Measurements from ENCODE around the gene KRTAP1-1. TPM values are rescaled to one million over a fixed set of nuclear protein-coding genes. Genes with fewer than 3 reads are reported as not detected.
"Not testable (repeated sequence)": the region's sequence is repeated elsewhere in the genome, so short reads cannot be mapped to it uniquely, and the experiment has no call there.

The KRTAP1-1 gene
- total and polyA plus RNA-seq, 2 experiments from 2014 or later = not detected

GRCh38 chr17:41001795-41002194 lies 39.5 kb downstream of the KRTAP1-1 start (continued):
- no peak for TF ChIP-seq ETS1 (IDR thresholded peaks at IDR 0.05)
- TF ChIP-seq NANOG (IDR thresholded peaks at IDR 0.05; ENCODE audit: borderline replicate concordance) = no peak
- TF ChIP-seq JUNB (IDR thresholded peaks at IDR 0.05; ENCODE audit: unreplicated experiment) = no peak

- H3K4me1 ChIP-seq (ENCODE audit: insufficient read depth); H3K4me1 Mint-ChIP-seq; H4K20me1 ChIP-seq (replicated peaks; ENCODE audit: insufficient read depth); H3K36me3 ChIP-seq (ENCODE audit: insufficient read depth); ATAC-seq; H3K9me2 ChIP-seq (ENCODE audit: insufficient read depth); H3K27ac Mint-ChIP-seq; H3K27me3 Mint-ChIP-seq (ENCODE audit: insufficient read depth, low read depth, poor library complexity); DNase-seq (ENCODE audit: low spot score); H3K9me3 Mint-ChIP-seq; H2AFZ ChIP-seq; H3K36me3 Mint-ChIP-seq (ENCODE audit: low read depth); H3F3A ChIP-seq (replicated peaks; ENCODE audit: low read depth); H3K4me2 ChIP-seq; H3K27me3 ChIP-seq (ENCODE audit: insufficient read depth); H3K4me3 ChIP-seq; H3K79me2 ChIP-seq (replicated peaks; ENCODE audit: insufficient read depth); H3K27ac ChIP-seq (ENCODE audit: low read depth); H3K4me3 Mint-ChIP-seq: not testable (repeated sequence)
These were observed 41.7 kb downstream of the KRTAP1-1 start, which contains the start of gene KRTAP3-2 for GRCh38 chr17:40999563-40999962. Gene KRTAP3-2 (minus strand): TSS chr17:40999906. CDS start chr17:40999853, 53 bp downstream.

GRCh38 chr17:40997361-40997760 lies 43.9 kb downstream of the KRTAP1-1 start:
- 0 out of 2 replicates have a peak, but pooled peaks cover 3% of the 10 kb centered on the region for H3K9me2 ChIP-seq (ENCODE audit: insufficient read depth)
- H3K36me3 Mint-ChIP-seq (ENCODE audit: low read depth) = no peaks in the 10 kb centered on the region
- H3F3A ChIP-seq (replicated peaks; ENCODE audit: low read depth) = no peaks in the 10 kb centered on the region
- H3K4me3 ChIP-seq = no peak overlapping the region
- H2AFZ ChIP-seq = no peak overlapping the region
- no peaks in the 10 kb centered on the region for H3K27me3 ChIP-seq (ENCODE audit: insufficient read depth)
- ATAC-seq = no peak
- no peak for DNase-seq (ENCODE audit: low spot score)
- no peak overlapping the region for H3K4me3 Mint-ChIP-seq
- no peaks in the 10 kb centered on the region for H3K36me3 ChIP-seq (ENCODE audit: insufficient read depth)
- no peak overlapping the region for H3K4me2 ChIP-seq
- H3K27ac ChIP-seq (ENCODE audit: low read depth) = no peak overlapping the region
- no peaks in the 10 kb centered on the region for H4K20me1 ChIP-seq (replicated peaks; ENCODE audit: insufficient read depth)
- H3K79me2 ChIP-seq (replicated peaks; ENCODE audit: insufficient read depth) = no peaks in the 10 kb centered on the region
- no peak overlapping the region for H3K27ac Mint-ChIP-seq
- no peaks in the 10 kb centered on the region for H3K4me1 ChIP-seq (ENCODE audit: insufficient read depth)
- H3K9me3 Mint-ChIP-seq = no peaks in the 10 kb centered on the region
- H3K27me3 Mint-ChIP-seq (ENCODE audit: insufficient read depth, low read depth, poor library complexity) = no peaks in the 10 kb centered on the region
- peaks cover 4% of the 10 kb centered on the region; the same call in 2 of the 3 replicates for H3K4me1 Mint-ChIP-seq
- TF ChIP-seq REST (IDR thresholded peaks at IDR 0.05; ENCODE audit: unreplicated experiment) (no peak), CTCF (conservative IDR thresholded peaks at IDR 0.05; ENCODE audit: low read depth in 2 of 2) (no peak), NANOG (IDR thresholded peaks at IDR 0.05; ENCODE audit: borderline replicate concordance) (no peak), JUNB (IDR thresholded peaks at IDR 0.05; ENCODE audit: unreplicated experiment) (no peak), EZH2phosphoT487 (IDR thresholded peaks at IDR 0.05; ENCODE audit: unreplicated experiment) (no peak), POLR2AphosphoS5 (IDR thresholded peaks at IDR 0.05; ENCODE audit: low read depth) (no peak), EZH2 (IDR thresholded peaks at IDR 0.05; ENCODE audit: low read depth, unreplicated experiment) (no peak), STAT1 (IDR thresholded peaks at IDR 0.05; ENCODE audit: unreplicated experiment) (no peak), ZNF114 (CRISPR knock-in tag; IDR thresholded peaks at IDR 0.05) (no peak)

Data from GM23338 (cell line).